ENCODE measurements around the gene EIF2D. TPM values are rescaled to one million over a fixed set of nuclear protein-coding genes. Genes with fewer than 3 reads are reported as not detected.

The EIF2D gene
- total and polyA plus RNA-seq, 2 of the 4 experiments (the other 2 are of a cell fraction), result 64.3 to 69.4 TPM

GRCh38 chr1:206573319-206573718 is 38.9 kb downstream of the EIF2D start:
- Histone ChIP-seq H3K27ac (ENCODE audit: insufficient read depth, low read length) (no peak overlapping the region), H2AK5ac (ENCODE audit: low read depth, low read length) (no peak overlapping the region), H2AK9ac (replicated peaks; ENCODE audit: low read depth, low read length, poor library complexity) (no peak overlapping the region), H3K4ac (ENCODE audit: low read depth, low read length) (no peak overlapping the region), H2AFZ (replicated peaks; ENCODE audit: low read length, poor library complexity) (no peak overlapping the region), H4K5ac (ENCODE audit: low read depth, low read length) (no peak overlapping the region), H2BK5ac (ENCODE audit: low read depth, low read length, poor library complexity, severe bottlenecking) (no peak overlapping the region), H3K9ac (ENCODE audit: low read depth, low read length) (no peak overlapping the region), H3K27me3 (ENCODE audit: control insufficient read depth, insufficient read depth, low read length) (no peaks in the 10 kb centered on the region; the same call in 1 of the 2 replicates), H3K56ac (ENCODE audit: extremely low read depth, insufficient read depth, low read length) (no peak overlapping the region), H3K9me3 (ENCODE audit: control insufficient read depth, insufficient read depth, low read length) (no peaks in the 10 kb centered on the region), H3K9me1 (ENCODE audit: insufficient read depth, low read length) (0 out of 2 replicates have a peak, but pooled peaks cover 5% of the 10 kb centered on the region), H4K20me1 (ENCODE audit: insufficient read depth, low read length) (peaks cover 3% of the 10 kb centered on the region; the same call in 1 of the 2 replicates), H4K91ac (ENCODE audit: insufficient read depth, low read depth, low read length) (no peak overlapping the region), H2BK15ac (ENCODE audit: low read depth, low read length) (no peak overlapping the region), H3K4me3 (ENCODE audit: insufficient read depth, low read depth, low read length) (no peak overlapping the region), H3K4me1 (ENCODE audit: control insufficient read depth, insufficient read depth, low read length) (peaks cover 1% of the 10 kb centered on the region; the same call in 1 of the 2 replicates), H3K79me1 (ENCODE audit: low read depth in 1 of 2, low read length in 2 of 2) (no peaks in the 10 kb centered on the region), H4K8ac (ENCODE audit: low read depth in 2 of 2, low read length in 2 of 2) (no peak overlapping the region), H2BK20ac (ENCODE audit: low read depth, low read length) (no peak overlapping the region), H3K36me3 (ENCODE audit: control insufficient read depth, insufficient read depth, low read length) (no peaks in the 10 kb centered on the region), H3K4me2 (ENCODE audit: low read depth, low read length) (no peak overlapping the region), H3K23ac (ENCODE audit: low read depth, low read length) (no peak overlapping the region), H2BK120ac (ENCODE audit: low read depth, low read length) (no peak overlapping the region), H3K14ac (replicated peaks; ENCODE audit: low read depth, low read length) (no peak overlapping the region), H3K18ac (ENCODE audit: low read depth, low read length) (no peak overlapping the region)
- POLR2A ChIA-PET (ENCODE audit: unreplicated experiment), result interaction anchor here (0.6 kb wide), 1 partner anchor 392 kb away, joined by 4 read pairs; no protein-coding TSS in a partner anchor
- WGBS, 2 experiments (ENCODE audit: extremely low coverage in 2 of 2, insufficient read length in 1 of 2), result 100% methylated on average over 1 of the region's 4 CpGs; no CpG with 5 or more reads in 1 of the 2 experiments
- dilution Hi-C loops (cut with HindIII; ENCODE audit: low sequenced_read_pairs, unreplicated experiment) (no loop called here), in situ Hi-C loops (cut with MboI; ENCODE audit: low sequenced_read_pairs) (no loop called here), intact Hi-C loops (cut with micrococcal nuclease) (no loop called here)
- CTCF ChIA-PET, result interaction anchor here (0.9 to 1.0 kb wide), 2 partner anchors 13 to 83 kb away, joined by 3 read pairs; no protein-coding TSS in a partner anchor
- TF ChIP-seq RFX5 (IDR thresholded peaks at IDR 0.05; ENCODE audit: low read depth, low read length), result no peak
- no peak for TF ChIP-seq CEBPB (IDR thresholded peaks at IDR 0.05; ENCODE audit: low read depth, low read length)
- TF ChIP-seq CHD1 (IDR thresholded peaks at IDR 0.05; ENCODE audit: low read depth, low read length), result no peak
- no peak for TF ChIP-seq ELK1 (IDR thresholded peaks at IDR 0.05; ENCODE audit: borderline replicate concordance, low read depth, low read length)
- TF ChIP-seq NFE2L2 (IDR thresholded peaks at IDR 0.05; ENCODE audit: low read depth, low read length), result no peak
- no peak for TF ChIP-seq FOS (IDR thresholded peaks at IDR 0.05; ENCODE audit: low read depth, low read length)
- TF ChIP-seq RCOR1 (IDR thresholded peaks at IDR 0.05; ENCODE audit: insufficient replicate concordance, low read length), result no peak
- DNase-seq, result no peak
- no TSS peak for BruUV-seq (replicated peaks)
- ATAC-seq (ENCODE audit: low read depth), result no peak
